ENCODE data around the gene DDX10. TPM values are rescaled to one million over a fixed set of nuclear protein-coding genes. Genes with fewer than 3 reads are reported as not detected.

DDX10 gene
- total and polyA plus RNA-seq, 3 donors from 2014 or later: 25.7 to 64.4 (median 59.2) TPM

GRCh38 chr11:108718466-108718865 lies 53.6 kb downstream of the DDX10 start:
- Histone ChIP-seq H3K9me3 (no peaks in the 10 kb centered on the region), H3K4me1 (no peaks in the 10 kb centered on the region), H3K27me3 (no peaks in the 10 kb centered on the region), H3K36me3 (ENCODE audit: low read depth, missing control alignments) (peaks cover 3% of the 10 kb centered on the region), H3K4me3 (no peak overlapping the region), H3K27ac (no peak overlapping the region)
- intact Hi-C loops (cut with DNase I; ENCODE audit: low total_unique reads): no loop called here
- TF ChIP-seq, protein P1, sequence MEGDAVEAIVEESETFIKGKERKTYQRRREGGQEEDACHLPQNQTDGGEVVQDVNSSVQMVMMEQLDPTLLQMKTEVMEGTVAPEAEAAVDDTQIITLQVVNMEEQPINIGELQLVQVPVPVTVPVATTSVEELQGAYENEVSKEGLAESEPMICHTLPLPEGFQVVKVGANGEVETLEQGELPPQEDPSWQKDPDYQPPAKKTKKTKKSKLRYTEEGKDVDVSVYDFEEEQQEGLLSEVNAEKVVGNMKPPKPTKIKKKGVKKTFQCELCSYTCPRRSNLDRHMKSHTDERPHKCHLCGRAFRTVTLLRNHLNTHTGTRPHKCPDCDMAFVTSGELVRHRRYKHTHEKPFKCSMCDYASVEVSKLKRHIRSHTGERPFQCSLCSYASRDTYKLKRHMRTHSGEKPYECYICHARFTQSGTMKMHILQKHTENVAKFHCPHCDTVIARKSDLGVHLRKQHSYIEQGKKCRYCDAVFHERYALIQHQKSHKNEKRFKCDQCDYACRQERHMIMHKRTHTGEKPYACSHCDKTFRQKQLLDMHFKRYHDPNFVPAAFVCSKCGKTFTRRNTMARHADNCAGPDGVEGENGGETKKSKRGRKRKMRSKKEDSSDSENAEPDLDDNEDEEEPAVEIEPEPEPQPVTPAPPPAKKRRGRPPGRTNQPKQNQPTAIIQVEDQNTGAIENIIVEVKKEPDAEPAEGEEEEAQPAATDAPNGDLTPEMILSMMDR (IDR thresholded peaks at IDR 0.05): no peak
- no peak for TF ChIP-seq POLR2A (IDR thresholded peaks at IDR 0.05)
- WGBS, 2 donors: 83 to 85% methylated on average over 2 of the region's 2 CpGs
- no peak for DNase-seq

GRCh38 chr11:108724974-108725689 lies 60.3 kb downstream of the DDX10 start:
- no peaks in the 10 kb centered on the region for H3K4me1 ChIP-seq
- H3K4me3 ChIP-seq: no peak overlapping the region
- no peak overlapping the region for H3K27ac ChIP-seq
- H3K36me3 ChIP-seq (ENCODE audit: low read depth, missing control alignments): no peaks in the 10 kb centered on the region
- H3K9me3 ChIP-seq: no peaks in the 10 kb centered on the region
- no peaks in the 10 kb centered on the region for H3K27me3 ChIP-seq
- 61 to 77% methylated on average over 5 of the region's 5 CpGs for WGBS, 2 donors
- intact Hi-C loops (cut with DNase I; ENCODE audit: low total_unique reads): no loop called here
- no peak for DNase-seq
- TF ChIP-seq POLR2A (IDR thresholded peaks at IDR 0.05): no peak
- TF ChIP-seq, protein P1 (IDR thresholded peaks at IDR 0.05): no peak

- no peaks in the 10 kb centered on the region for H3K27me3 ChIP-seq
- WGBS, 2 donors: 87 to 89% methylated on average over 4 of the region's 4 CpGs
- no peaks in the 10 kb centered on the region for H3K4me1 ChIP-seq
- no peaks in the 10 kb centered on the region for H3K36me3 ChIP-seq (ENCODE audit: low read depth, missing control alignments)
- H3K27ac ChIP-seq: no peak overlapping the region
- no peaks in the 10 kb centered on the region for H3K9me3 ChIP-seq
- DNase-seq: no peak
- intact Hi-C loops (cut with DNase I; ENCODE audit: low total_unique reads): no loop called here
- TF ChIP-seq, protein P1 (IDR thresholded peaks at IDR 0.05): no peak
- TF ChIP-seq POLR2A (IDR thresholded peaks at IDR 0.05): no peak
- H3K4me3 ChIP-seq: no peak overlapping the region
Measured at GRCh38 chr11:108726077-108726800, 61.4 kb downstream of the DDX10 start.

DNA sequence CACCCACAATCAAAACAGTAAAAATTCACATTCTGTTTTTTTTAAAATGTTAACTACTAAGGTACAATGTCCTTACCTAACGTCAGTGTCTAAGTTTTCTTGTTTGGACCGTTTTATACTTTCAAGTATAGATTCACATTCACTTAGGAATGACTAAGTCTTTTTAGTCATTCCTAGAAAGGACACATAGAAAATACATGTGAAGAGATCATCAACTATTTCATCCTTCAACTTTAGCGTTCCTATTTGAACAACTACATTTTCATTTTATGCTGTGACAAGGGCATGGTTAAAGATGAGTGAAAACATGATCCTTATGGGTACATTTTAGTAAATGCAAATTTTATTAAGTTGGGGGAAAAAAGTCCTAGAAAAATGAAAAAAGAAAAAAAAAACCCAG lies 62.8 kb downstream of the DDX10 start:
- 90 to 94% methylated on average over 3 of the region's 3 CpGs for WGBS, 2 donors

More for the DNA sequence above, 62.8 kb downstream of the DDX10 start:
- DNase-seq: no peak
- Histone ChIP-seq H3K27me3 (no peaks in the 10 kb centered on the region), H3K4me3 (no peak overlapping the region), H3K4me1 (no peaks in the 10 kb centered on the region), H3K27ac (no peak overlapping the region), H3K9me3 (no peaks in the 10 kb centered on the region), H3K36me3 (ENCODE audit: low read depth, missing control alignments) (no peaks in the 10 kb centered on the region)
- no peak for TF ChIP-seq POLR2A (IDR thresholded peaks at IDR 0.05)
- TF ChIP-seq, protein P1 (IDR thresholded peaks at IDR 0.05): no peak
- intact Hi-C loops (cut with DNase I; ENCODE audit: low total_unique reads): no loop called here

Measured in testis (tissue), 3 donors.